ENCODE data around the gene OR52I2. TPM values are rescaled to one million over a fixed set of nuclear protein-coding genes. Genes with fewer than 3 reads are reported as not detected.

Gene OR52I2
- polyA plus RNA-seq, 1 donor from 2014 or later: not detected

GRCh38 chr11:4544891-4545290, 36.7 kb upstream of the OR52I2 start, which contains the start of gene OR52M1:
OR52M1 (plus strand) TSS chr11:4545191; CDS start chr11:4545191, 0 bp downstream.
- TF ChIP-seq EZH2 (IDR thresholded peaks at IDR 0.05; ENCODE audit: borderline replicate concordance, insufficient read depth, low read length, poor library complexity, severe bottlenecking) (no peak), MXI1 (conservative IDR thresholded peaks at IDR 0.05; ENCODE audit: poor library complexity, severe bottlenecking) (no peak), RAD21 (conservative IDR thresholded peaks at IDR 0.05) (no peak), POLR2AphosphoS5 (IDR thresholded peaks at IDR 0.05) (no peak), TAF1 (IDR thresholded peaks at IDR 0.05; ENCODE audit: low read depth) (no peak)
- no peaks in the 10 kb centered on the region for H3F3A ChIP-seq (ENCODE audit: insufficient read depth, low read length, poor library complexity, severe bottlenecking)
- H3K27me3 ChIP-seq (ENCODE audit: insufficient read depth, low read depth, low read length): no peaks in the 10 kb centered on the region
- no peak within 1 kb of the TSS for H2AFZ ChIP-seq (ENCODE audit: low read depth, low read length)
- no peaks in the 10 kb centered on the region for H3K79me2 ChIP-seq (replicated peaks; ENCODE audit: insufficient read depth, low read length)
- no peaks in the 10 kb centered on the region for H3K9me3 ChIP-seq (ENCODE audit: low read length)
- no peak within 1 kb of the TSS for H3K9ac ChIP-seq (ENCODE audit: low read length)
- no peak within 1 kb of the TSS for H3K4me3 ChIP-seq (ENCODE audit: low read length)
- no peak within 1 kb of the TSS for H3K4me2 ChIP-seq (ENCODE audit: low read length)
- H4K20me1 ChIP-seq (ENCODE audit: insufficient read depth): no peaks in the 10 kb centered on the region
- no peak within 1 kb of the TSS for H3K27ac ChIP-seq (ENCODE audit: low read length)
- no peaks in the 10 kb centered on the region for H3K9me2 ChIP-seq (ENCODE audit: insufficient read depth, low read length)
- no peaks in the 10 kb centered on the region for H3K36me3 ChIP-seq (ENCODE audit: insufficient read depth, low read length)

- H3K79me2 ChIP-seq (replicated peaks; ENCODE audit: insufficient read depth, low read length): no peaks in the 10 kb centered on the region
- H3K36me3 ChIP-seq (ENCODE audit: insufficient read depth, low read length): no peaks in the 10 kb centered on the region
- H3K4me2 ChIP-seq (ENCODE audit: low read length): no peak overlapping the region
- no peaks in the 10 kb centered on the region for H3K9me2 ChIP-seq (ENCODE audit: insufficient read depth, low read length)
- H3K27ac ChIP-seq (ENCODE audit: low read length): no peak overlapping the region
- H4K20me1 ChIP-seq (ENCODE audit: insufficient read depth): no peaks in the 10 kb centered on the region
- H3K4me3 ChIP-seq (ENCODE audit: low read length): no peak overlapping the region
- no peak overlapping the region for H3K9ac ChIP-seq (ENCODE audit: low read length)
- no peak overlapping the region for H2AFZ ChIP-seq (ENCODE audit: low read depth, low read length)
- no peaks in the 10 kb centered on the region for H3F3A ChIP-seq (ENCODE audit: insufficient read depth, low read length, poor library complexity, severe bottlenecking)
- no peaks in the 10 kb centered on the region for H3K27me3 ChIP-seq (ENCODE audit: insufficient read depth, low read depth, low read length)
- no peaks in the 10 kb centered on the region for H3K9me3 ChIP-seq (ENCODE audit: low read length)
- TF ChIP-seq TAF1 (IDR thresholded peaks at IDR 0.05; ENCODE audit: low read depth) (no peak), EP300 (conservative IDR thresholded peaks at IDR 0.05; ENCODE audit: poor library complexity, severe bottlenecking) (no peak), CTCF (IDR thresholded peaks at IDR 0.05; ENCODE audit: poor library complexity, severe bottlenecking) (no peak)
Measured at GRCh38 chr11:4546878-4547277, 34.7 kb upstream of the OR52I2 start.

- H3F3A ChIP-seq (ENCODE audit: insufficient read depth, low read length, poor library complexity, severe bottlenecking): no peaks in the 10 kb centered on the region
- no peak overlapping the region for H3K4me2 ChIP-seq (ENCODE audit: low read length)
- H3K9me2 ChIP-seq (ENCODE audit: insufficient read depth, low read length): no peaks in the 10 kb centered on the region
- no peak overlapping the region for H3K9ac ChIP-seq (ENCODE audit: low read length)
- TF ChIP-seq REST (IDR thresholded peaks at IDR 0.05; ENCODE audit: borderline replicate concordance) (no peak), EZH2 (IDR thresholded peaks at IDR 0.05; ENCODE audit: borderline replicate concordance, insufficient read depth, low read length, poor library complexity, severe bottlenecking) (no peak), MXI1 (conservative IDR thresholded peaks at IDR 0.05; ENCODE audit: poor library complexity, severe bottlenecking) (no peak), EP300 (conservative IDR thresholded peaks at IDR 0.05; ENCODE audit: poor library complexity, severe bottlenecking) (no peak), TAF1 (IDR thresholded peaks at IDR 0.05; ENCODE audit: low read depth) (no peak), SMC3 (conservative IDR thresholded peaks at IDR 0.05; ENCODE audit: poor library complexity) (no peak), RAD21 (conservative IDR thresholded peaks at IDR 0.05) (no peak), POLR2AphosphoS5 (IDR thresholded peaks at IDR 0.05) (no peak), CTCF (IDR thresholded peaks at IDR 0.05; ENCODE audit: poor library complexity, severe bottlenecking) (no peak)
- no peaks in the 10 kb centered on the region for H3K36me3 ChIP-seq (ENCODE audit: insufficient read depth, low read length)
- no peak overlapping the region for H2AFZ ChIP-seq (ENCODE audit: low read depth, low read length)
- H3K27me3 ChIP-seq (ENCODE audit: insufficient read depth, low read depth, low read length): no peaks in the 10 kb centered on the region
- H4K20me1 ChIP-seq (ENCODE audit: insufficient read depth): no peaks in the 10 kb centered on the region
- no peak overlapping the region for H3K27ac ChIP-seq (ENCODE audit: low read length)
- H3K79me2 ChIP-seq (replicated peaks; ENCODE audit: insufficient read depth, low read length): no peaks in the 10 kb centered on the region
- no peaks in the 10 kb centered on the region for H3K9me3 ChIP-seq (ENCODE audit: low read length)
- no peak overlapping the region for H3K4me3 ChIP-seq (ENCODE audit: low read length)
Measured at GRCh38 chr11:4547416-4547815, 34.1 kb upstream of the OR52I2 start.

All from neural cell (in vitro differentiated cells).